Fibroblast of villous mesenchyme (primary cell): ENCODE data around the gene MMAB. TPM values are rescaled to one million over a fixed set of nuclear protein-coding genes. Genes with fewer than 3 reads are reported as not detected.

Source experiments
- DNase-seq: peaks from one replicate; pipeline ENCODE4 v3.0.0-alpha.2; 2010; ENCODE audit warnings: low read depth
- H3K4me3 ChIP-seq: 2 replicates; pipeline ENCODE4 v1.5.1; 2011; ENCODE audit warnings: low read depth, mild to moderate bottlenecking, low read length
- total RNA-seq: library from RNA; depleted of rRNA; stranded (reverse); fragments of >200 nt; gene quantifications from 2 replicates; pipeline ENCODE4 v1.2.3, GENCODE V29; 2012
- TF ChIP-seq, protein P1 (sequence below): IDR thresholded peaks from 2 replicates; pipeline ENCODE4 v1.5.1; 2012; ENCODE audit warnings: low read depth, mild to moderate bottlenecking, low read length; ENCODE audit not compliant: insufficient read depth

MMAB gene
- total RNA-seq, 1 donor = 34.1 TPM

DNA sequence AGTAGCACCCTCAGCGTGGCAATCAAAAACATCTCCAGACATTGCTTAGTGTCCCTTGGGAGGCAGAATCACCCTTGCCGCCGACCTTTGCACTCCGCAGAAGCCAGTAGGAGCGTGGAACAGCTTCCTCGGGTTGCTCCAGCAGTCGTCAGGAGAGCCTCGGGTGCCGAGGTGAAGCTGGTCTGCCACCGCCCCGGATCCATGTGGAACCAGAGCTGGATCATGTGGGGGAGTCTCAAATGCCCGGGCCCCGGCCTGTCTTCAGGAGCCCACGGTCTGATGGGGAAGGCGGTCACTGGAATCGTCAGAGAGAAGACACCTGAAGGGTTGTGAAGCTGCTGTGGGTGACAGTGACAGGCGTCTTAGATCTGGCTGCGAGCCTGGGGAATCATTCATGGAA, 14.6 kb upstream of the MMAB start:
- DNase-seq = no peak
- TF ChIP-seq, protein P1, sequence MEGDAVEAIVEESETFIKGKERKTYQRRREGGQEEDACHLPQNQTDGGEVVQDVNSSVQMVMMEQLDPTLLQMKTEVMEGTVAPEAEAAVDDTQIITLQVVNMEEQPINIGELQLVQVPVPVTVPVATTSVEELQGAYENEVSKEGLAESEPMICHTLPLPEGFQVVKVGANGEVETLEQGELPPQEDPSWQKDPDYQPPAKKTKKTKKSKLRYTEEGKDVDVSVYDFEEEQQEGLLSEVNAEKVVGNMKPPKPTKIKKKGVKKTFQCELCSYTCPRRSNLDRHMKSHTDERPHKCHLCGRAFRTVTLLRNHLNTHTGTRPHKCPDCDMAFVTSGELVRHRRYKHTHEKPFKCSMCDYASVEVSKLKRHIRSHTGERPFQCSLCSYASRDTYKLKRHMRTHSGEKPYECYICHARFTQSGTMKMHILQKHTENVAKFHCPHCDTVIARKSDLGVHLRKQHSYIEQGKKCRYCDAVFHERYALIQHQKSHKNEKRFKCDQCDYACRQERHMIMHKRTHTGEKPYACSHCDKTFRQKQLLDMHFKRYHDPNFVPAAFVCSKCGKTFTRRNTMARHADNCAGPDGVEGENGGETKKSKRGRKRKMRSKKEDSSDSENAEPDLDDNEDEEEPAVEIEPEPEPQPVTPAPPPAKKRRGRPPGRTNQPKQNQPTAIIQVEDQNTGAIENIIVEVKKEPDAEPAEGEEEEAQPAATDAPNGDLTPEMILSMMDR = no peak
- no peak overlapping the region for H3K4me3 ChIP-seq

DNA sequence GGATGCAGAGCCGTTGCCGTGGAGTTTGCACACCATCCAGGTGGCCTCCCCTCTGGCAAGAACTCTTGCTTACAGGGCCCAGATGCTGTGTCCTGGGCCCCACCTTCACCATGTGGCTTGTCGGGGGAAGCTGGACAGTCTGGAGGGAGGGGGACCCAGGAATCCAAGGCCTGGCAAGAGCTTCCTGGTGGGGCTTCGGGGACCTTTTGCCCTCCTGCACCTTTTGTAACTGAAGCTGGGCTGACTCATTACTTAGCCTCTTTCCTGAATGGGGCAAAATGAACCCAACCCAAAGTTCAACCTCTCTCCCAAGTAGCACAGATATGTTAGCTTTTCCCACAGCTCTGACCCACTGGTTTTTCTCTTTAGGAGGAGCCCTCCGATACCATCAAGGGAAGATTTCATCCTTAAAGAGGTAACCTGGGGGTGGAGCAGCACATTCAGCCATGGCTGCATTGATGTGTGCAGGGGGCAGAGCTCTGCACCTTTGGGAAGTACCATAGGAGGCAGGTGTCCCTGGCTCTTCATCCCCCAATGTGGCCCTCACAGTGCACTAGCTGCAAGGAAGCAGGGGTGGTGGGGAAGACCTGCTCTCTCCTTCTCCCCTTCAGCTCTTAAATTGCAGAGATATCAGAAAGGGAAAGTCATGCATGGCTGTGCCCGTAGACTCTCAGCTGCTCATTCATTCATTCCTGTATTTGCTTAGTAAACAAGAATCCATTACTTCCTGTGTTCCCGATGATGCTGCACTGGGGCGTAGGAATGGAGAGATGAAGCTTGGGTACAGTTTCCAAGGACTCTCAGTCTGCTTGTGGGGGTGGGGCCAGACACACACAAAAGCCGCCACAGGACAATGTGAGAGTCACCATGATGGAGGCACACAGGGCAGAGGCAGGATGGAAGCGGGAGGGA, 13.3 kb upstream of the MMAB start:
- TF ChIP-seq, protein P1 = no peak
- H3K4me3 ChIP-seq = no peak overlapping the region
- DNase-seq = no peak

DNA sequence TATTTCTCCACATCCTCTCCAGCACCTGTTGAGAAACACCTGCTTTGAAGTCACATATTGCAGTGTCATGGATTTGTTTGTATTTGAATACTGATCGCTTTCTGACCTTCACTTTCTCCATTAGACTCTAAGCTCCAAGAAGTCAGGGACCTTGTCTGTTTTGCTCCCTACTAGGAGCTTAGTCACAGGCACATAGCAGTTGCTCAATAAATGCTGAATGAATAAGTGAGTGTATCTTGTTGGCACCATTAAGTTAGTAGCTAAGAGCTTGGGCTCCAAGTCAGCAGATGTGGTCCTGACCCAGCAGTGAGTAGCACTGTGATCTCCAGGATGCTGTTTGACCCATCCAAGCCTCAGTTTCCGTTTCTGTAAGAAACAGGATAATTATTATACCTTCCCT, 10.4 kb upstream of the MMAB start:
- H3K4me3 ChIP-seq = no peak overlapping the region
- TF ChIP-seq, protein P1 = no peak
- no peak for DNase-seq

DNA sequence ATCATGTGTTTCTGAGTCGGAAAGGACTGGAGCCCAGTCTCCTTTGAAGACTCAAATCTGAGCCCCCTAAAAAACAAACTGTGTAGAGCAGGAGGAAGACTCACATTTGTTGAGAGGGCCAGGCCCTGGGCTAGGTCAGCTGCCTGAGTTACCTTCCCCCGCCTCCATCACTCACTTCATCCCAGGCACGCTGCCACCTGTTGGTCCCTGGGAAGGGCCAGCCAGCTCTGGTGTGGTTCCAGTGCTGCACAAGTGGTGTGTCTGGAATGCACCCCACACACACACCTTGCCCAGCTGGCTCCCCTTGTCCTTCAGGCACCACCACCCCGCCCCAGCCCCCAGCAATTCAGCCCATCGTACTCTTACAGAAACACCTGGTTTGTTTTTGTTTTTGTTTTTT, 9.3 kb upstream of the MMAB start:
- H3K4me3 ChIP-seq = no peak overlapping the region
- TF ChIP-seq, protein P1 = no peak
- no peak for DNase-seq

DNA sequence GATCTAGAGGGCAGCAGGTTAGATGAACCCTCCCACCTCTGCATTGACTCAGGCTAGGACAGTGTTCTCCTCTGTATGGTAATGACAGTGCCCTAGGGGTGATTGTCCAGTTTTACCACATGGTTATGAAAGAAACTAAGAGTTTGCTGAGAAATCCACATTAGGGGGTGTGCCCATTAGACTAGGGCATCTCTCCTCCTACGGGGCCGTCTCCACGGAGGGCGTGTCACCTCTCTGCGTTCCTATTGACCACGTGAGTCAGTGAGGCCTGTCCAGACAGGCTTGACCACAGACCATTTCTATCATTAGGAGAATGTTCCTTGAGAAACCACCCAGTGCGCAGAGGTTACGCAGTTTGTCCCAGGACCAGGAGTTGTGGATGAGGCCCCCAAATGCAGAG, 8.6 kb upstream of the MMAB start:
- no peak overlapping the region for H3K4me3 ChIP-seq
- DNase-seq = peak; percentile 51
- TF ChIP-seq, protein P1 = no peak

DNA sequence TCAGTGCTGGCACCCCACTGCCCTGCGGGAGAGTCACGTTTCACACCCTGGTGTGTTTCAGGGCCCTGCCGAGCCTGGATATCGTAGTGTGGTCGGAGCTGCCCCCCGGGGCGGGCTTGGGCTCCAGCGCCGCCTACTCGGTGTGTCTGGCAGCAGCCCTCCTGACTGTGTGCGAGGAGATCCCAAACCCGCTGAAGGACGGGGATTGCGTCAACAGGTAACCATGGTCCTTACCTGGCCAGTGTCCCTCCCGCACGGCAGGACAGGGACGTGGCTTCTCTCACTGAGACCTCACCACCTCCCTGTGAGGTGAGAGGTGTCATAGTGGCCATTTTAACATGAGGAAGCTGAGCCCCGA, 8.0 kb upstream of the MMAB start:
- no peak overlapping the region for H3K4me3 ChIP-seq
- TF ChIP-seq, protein P1 = no peak
- DNase-seq = no peak
